Measurements from ENCODE around the gene MS4A8.
"Not testable (repeated sequence)": the region's sequence is repeated elsewhere in the genome, so short reads cannot be mapped to it uniquely, and the experiment has no call there.

- TF ChIP-seq, protein P1, sequence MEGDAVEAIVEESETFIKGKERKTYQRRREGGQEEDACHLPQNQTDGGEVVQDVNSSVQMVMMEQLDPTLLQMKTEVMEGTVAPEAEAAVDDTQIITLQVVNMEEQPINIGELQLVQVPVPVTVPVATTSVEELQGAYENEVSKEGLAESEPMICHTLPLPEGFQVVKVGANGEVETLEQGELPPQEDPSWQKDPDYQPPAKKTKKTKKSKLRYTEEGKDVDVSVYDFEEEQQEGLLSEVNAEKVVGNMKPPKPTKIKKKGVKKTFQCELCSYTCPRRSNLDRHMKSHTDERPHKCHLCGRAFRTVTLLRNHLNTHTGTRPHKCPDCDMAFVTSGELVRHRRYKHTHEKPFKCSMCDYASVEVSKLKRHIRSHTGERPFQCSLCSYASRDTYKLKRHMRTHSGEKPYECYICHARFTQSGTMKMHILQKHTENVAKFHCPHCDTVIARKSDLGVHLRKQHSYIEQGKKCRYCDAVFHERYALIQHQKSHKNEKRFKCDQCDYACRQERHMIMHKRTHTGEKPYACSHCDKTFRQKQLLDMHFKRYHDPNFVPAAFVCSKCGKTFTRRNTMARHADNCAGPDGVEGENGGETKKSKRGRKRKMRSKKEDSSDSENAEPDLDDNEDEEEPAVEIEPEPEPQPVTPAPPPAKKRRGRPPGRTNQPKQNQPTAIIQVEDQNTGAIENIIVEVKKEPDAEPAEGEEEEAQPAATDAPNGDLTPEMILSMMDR (IDR thresholded peaks at IDR 0.05; ENCODE audit: insufficient read depth, low read depth, low read length), result not testable (repeated sequence)
- not testable (repeated sequence) for TF ChIP-seq EZH2 (IDR thresholded peaks at IDR 0.05; ENCODE audit: insufficient read depth, low read length)
These were observed 60.2 kb downstream of the MS4A8 start for GRCh38 chr11:60759438-60760225.

All from astrocyte (in vitro differentiated cells and primary cell).